GM18508 (cell line): Measurements from ENCODE around the gene EML1.
"Not testable (repeated sequence)": the region's sequence is repeated elsewhere in the genome, so short reads cannot be mapped to it uniquely, and the experiment has no call there.

Source experiments
- ATAC-seq: cut with Tn5 transposase; IDR thresholded peaks from one replicate; pipeline ENCODE4 v1.9.1; 2021; ENCODE audit warnings: moderate number of reproducible peaks; ENCODE audit not compliant: insufficient read depth, unreplicated experiment

EML1 gene

GRCh38 chr14:99755629-99756603 is 37.3 kb upstream of the EML1 start:
- ATAC-seq, result no peak

GRCh38 chr14:99756796-99757195 is 36.4 kb upstream of the EML1 start:
- no peak for ATAC-seq

GRCh38 chr14:99757331-99758070 is 35.7 kb upstream of the EML1 start:
- ATAC-seq, result no peak

- ATAC-seq, result no peak
These were observed 34.9 kb upstream of the EML1 start for GRCh38 chr14:99758121-99758821.

GRCh38 chr14:99758872-99759545 is 34.2 kb upstream of the EML1 start:
- no peak for ATAC-seq

- ATAC-seq, result no peak
These were observed 33.7 kb upstream of the EML1 start for GRCh38 chr14:99759546-99759925.

GRCh38 chr14:99760817-99761216 is 32.4 kb upstream of the EML1 start:
- ATAC-seq, result no peak

- ATAC-seq, result not testable (repeated sequence)
These were observed 30.3 kb upstream of the EML1 start for GRCh38 chr14:99762911-99763310.

GRCh38 chr14:99763527-99764221 is 29.5 kb upstream of the EML1 start:
- no peak for ATAC-seq

GRCh38 chr14:99764222-99764706 is 28.9 kb upstream of the EML1 start:
- no peak for ATAC-seq

GRCh38 chr14:99768381-99768780 is 24.8 kb upstream of the EML1 start:
- no peak for ATAC-seq

GRCh38 chr14:99769123-99769522 is 24.1 kb upstream of the EML1 start:
- no peak for ATAC-seq

GRCh38 chr14:99769799-99770198 is 23.4 kb upstream of the EML1 start:
- no peak for ATAC-seq

GRCh38 chr14:99772371-99773283 is 20.6 kb upstream of the EML1 start:
- ATAC-seq, result no peak

GRCh38 chr14:99773521-99774497 is 19.4 kb upstream of the EML1 start:
- no peak for ATAC-seq

- no peak for ATAC-seq
These were observed 18.5 kb upstream of the EML1 start for GRCh38 chr14:99774556-99775307.

GRCh38 chr14:99775351-99775750 is 17.9 kb upstream of the EML1 start:
- ATAC-seq, result no peak
